CD4-positive, alpha-beta T cell treated with Interleukin-4 for 4 hours (primary cell): ENCODE data around the gene RBM39.
"Not testable (repeated sequence)": the region's sequence is repeated elsewhere in the genome, so short reads cannot be mapped to it uniquely, and the experiment has no call there.

Source experiments
- DNase-seq: peaks from one replicate; pipeline ENCODE4 v3.0.0-alpha.2; 2020

RBM39 gene

DNA sequence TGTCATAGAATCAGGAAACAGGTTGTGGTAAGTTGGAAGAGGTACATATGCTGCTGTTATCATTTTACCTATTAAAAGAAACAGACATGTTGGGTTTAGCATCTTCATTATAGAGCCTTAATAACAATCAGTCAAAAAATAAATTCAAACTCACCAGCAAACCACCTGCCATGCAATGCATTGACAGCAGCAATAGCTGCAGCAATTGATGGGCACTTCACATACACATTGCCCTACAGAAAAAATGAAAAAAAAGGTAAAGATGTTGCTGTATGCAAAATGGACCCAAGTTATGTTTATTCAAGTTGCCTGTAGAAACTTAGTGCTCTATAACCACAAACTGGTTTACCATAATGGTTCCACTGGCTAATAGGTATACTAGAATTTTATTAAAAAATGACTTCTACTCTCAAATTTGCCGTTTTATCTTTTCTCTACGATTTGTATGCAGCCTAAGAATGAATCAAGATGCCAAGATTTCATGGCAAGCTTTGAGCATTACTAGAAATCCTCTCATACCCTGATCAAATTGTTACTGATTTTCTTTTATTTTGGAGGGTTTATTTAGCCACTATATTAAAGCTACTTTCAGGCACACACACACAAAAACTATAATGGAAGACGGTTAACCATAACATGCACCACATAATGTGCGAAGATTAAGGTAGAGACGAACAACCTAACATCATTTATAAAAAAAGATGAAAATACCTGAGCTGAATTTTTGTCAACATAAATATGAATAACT lies 37.4 kb downstream of the RBM39 start:
- DNase-seq, result no peak

- no peak for DNase-seq
Measured at GRCh38 chr20:35702824-35703695, 39.0 kb downstream of the RBM39 start.

- no peak for DNase-seq
Measured at GRCh38 chr20:35702051-35702823, 39.8 kb downstream of the RBM39 start.

GRCh38 chr20:35700625-35701148 lies 41.4 kb downstream of the RBM39 start:
- no peak for DNase-seq

GRCh38 chr20:35699957-35700624 lies 42.0 kb downstream of the RBM39 start:
- DNase-seq, result no peak

GRCh38 chr20:35699127-35699956 lies 42.7 kb downstream of the RBM39 start, which contains the start of the genes NFS1 and ROMO1:
TSS of gene NFS1 (minus strand) at chr20:35699352. CDS start at chr20:35699288, 64 bp downstream.
TSS of gene ROMO1 (plus strand) at chr20:35699405. CDS start at chr20:35699633, 228 bp downstream.
- peak; percentile 81 for DNase-seq

DNA sequence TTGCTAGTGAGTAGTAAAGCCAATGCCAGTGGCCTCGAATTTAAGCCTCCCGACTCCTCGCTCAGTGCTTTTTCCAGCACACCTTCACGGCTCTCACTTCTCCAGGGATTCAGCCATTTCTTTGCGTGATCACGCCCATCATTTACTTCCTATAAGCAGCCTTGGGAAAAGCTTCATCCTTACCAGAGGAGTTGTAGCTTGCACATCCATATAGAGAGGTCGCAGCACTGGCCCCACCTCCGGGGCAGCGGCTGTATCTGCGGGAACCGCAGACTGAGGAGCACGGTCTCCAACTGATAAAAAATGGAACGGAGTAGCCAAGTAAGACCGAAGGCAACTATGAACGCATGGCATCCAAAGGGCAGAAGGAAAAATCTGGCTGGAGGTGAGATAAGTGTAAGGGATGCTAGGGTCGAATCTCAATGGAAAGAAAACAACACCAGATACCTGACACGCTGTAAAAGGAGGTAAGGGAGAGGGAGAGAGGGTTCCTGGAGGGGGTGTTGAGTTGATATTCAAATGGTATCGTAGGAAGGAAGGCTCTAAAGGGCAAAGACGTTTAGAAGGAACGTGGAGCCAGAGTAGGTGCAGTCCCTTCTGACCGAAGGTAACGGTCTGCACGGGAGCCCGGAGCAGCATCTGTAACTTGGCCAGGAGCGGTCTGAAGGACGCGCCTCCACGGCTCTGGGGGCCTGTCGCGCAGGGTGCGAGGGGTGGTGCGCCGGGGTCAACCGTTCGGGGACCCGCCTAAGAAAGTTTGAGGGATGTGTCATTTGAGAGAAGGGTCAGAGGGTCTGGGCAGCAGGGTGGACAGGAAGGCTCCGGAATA lies 43.5 kb downstream of the RBM39 start:
- no peak for DNase-seq

GRCh38 chr20:35697696-35698297 lies 44.3 kb downstream of the RBM39 start:
- no peak for DNase-seq

DNA sequence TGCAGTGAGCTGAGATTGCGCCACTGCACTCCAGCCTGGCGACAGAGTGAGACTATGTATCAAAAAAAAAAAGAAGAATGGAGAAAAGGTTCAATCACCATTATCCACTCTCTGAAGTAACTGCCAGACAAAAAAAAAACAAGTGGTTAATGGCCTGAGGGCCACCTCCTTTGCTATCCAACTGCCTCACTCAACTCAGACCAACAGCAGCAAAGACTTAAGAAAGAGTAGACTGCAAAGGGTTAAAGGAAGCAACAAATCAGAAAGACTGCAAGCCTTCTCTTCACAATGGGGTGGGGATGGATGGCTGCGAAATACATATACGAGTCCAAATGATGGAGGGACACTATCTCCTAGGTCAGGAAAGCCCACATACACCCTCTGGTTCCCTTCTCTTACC lies 46.1 kb downstream of the RBM39 start:
- DNase-seq, result no peak

GRCh38 chr20:35695245-35695749 lies 46.8 kb downstream of the RBM39 start:
- DNase-seq, result no peak

DNA sequence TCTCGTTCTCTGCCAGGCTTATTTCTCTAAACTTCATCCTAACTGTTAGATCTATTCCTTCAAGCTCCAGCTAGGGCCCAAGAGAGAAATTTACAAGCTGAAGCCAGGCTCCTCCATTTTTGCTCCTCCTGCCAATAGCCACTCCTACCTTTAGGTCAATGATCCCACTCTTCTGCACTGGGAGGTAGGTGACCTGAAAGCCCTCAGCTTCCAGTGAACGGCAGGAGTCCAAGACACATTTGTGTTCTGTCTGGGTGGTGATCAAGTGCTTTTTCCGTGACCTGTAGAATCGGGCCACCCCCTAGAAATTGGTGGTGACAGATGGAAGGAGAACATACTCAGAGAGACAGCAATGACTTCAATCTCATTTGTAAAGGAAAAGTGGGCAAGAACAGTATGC lies 51.8 kb downstream of the RBM39 start:
- no peak for DNase-seq

DNA sequence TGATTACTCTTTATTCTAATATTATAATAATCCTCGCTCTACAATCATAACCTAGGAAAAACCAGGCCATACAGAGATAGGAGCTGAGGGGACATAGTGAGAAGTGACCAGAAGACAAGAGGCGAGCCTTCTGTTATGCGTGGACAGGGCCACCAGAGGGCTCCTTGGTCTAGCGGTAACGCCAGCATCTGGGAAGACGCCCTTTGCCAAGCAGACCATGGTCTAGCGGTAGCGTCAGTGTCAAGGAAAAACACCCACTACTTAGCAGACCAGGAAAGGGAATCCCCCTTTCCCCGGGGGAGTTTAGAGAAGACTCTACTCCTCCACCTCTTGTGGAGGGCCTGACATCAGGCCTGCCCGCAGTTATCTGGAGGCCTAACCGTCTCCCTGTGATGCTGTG lies 55.2 kb downstream of the RBM39 start:
- not testable (repeated sequence) for DNase-seq

DNA sequence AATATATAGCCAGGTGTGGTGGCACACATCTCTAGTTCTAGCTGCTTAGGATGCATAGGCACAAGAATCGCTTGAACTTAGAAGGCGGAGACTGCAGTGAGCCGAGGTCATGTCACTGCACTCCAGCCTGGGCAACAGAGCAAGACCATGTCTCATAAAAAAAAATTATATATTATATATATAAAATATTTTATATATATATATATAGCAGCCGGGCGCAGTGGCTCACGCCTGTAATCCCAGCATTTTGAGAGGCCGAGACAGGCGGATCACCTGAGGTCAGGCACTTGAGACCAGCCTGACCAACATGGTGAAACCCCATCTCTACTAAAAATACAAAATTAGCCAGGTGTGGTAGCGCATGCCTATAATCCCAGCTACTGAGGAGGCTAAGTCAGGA lies 56.7 kb downstream of the RBM39 start:
- DNase-seq, result not testable (repeated sequence)

GRCh38 chr20:35681960-35682359 lies 60.1 kb downstream of the RBM39 start:
- DNase-seq, result no peak

- DNase-seq, result no peak
Measured at GRCh38 chr20:35680452-35681183, 61.4 kb downstream of the RBM39 start.

- no peak for DNase-seq
Measured at GRCh38 chr20:35674921-35675320, 67.1 kb downstream of the RBM39 start.

- DNase-seq, result no peak
Measured at GRCh38 chr20:35673884-35674283, 68.2 kb downstream of the RBM39 start.

GRCh38 chr20:35669681-35670080 lies 72.4 kb downstream of the RBM39 start:
- DNase-seq, result no peak

DNA sequence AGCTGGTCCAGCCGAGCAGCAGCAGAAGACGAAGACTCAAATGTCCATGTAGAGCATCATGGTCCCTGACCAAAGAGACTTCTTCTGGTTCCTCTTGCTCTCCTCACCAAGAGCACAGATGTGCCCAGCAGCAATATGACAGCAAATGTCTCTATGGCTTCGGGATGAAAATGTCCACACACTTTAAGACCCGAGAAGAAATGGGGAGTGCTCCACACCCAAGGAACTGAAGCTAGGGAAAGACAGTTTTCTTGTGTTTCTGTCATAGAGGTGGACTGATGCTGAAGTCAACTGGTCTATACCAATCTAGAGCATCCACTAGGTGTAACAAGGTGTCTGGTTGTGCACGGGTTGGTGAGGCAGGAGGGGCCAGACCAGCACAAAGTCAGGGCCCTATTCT lies 72.8 kb downstream of the RBM39 start:
- no peak for DNase-seq
